Glutamatergic neuron (in vitro differentiated cells): ENCODE data around the gene ASB4. TPM values are rescaled to one million over a fixed set of nuclear protein-coding genes. Genes with fewer than 3 reads are reported as not detected.
"Not testable (repeated sequence)": the region's sequence is repeated elsewhere in the genome, so short reads cannot be mapped to it uniquely, and the experiment has no call there.

Source experiments
- DNase-seq: peaks from one replicate; pipeline ENCODE4 v3.0.0; 2022
- H3K27ac Mint-ChIP-seq: one replicate; pipeline ENCODE4 v1.8.0; 2020; ENCODE audit warnings: mild to moderate bottlenecking, mixed read lengths, inconsistent platforms; ENCODE audit not compliant: unreplicated experiment
- H3K27me3 Mint-ChIP-seq: one replicate; pipeline ENCODE4 v1.8.0; 2020; ENCODE audit warnings: mild to moderate bottlenecking, moderate library complexity, mixed read lengths, inconsistent platforms; ENCODE audit not compliant: unreplicated experiment
- H3K36me3 Mint-ChIP-seq: one replicate; pipeline ENCODE4 v1.8.0; 2020; ENCODE audit warnings: mild to moderate bottlenecking, mixed read lengths, inconsistent platforms; ENCODE audit not compliant: unreplicated experiment
- H3K4me1 Mint-ChIP-seq: one replicate; pipeline ENCODE4 v1.8.0; 2020; ENCODE audit warnings: mild to moderate bottlenecking, low read depth, mixed read lengths, inconsistent platforms; ENCODE audit not compliant: unreplicated experiment
- H3K4me3 Mint-ChIP-seq: one replicate; pipeline ENCODE4 v1.8.0; 2020; ENCODE audit warnings: mild to moderate bottlenecking, mixed read lengths, inconsistent platforms; ENCODE audit not compliant: unreplicated experiment
- H3K9me3 Mint-ChIP-seq: one replicate; pipeline ENCODE4 v1.8.0; 2020; ENCODE audit warnings: mild to moderate bottlenecking, moderate library complexity, mixed read lengths, inconsistent platforms; ENCODE audit not compliant: unreplicated experiment
- CTCF ChIP-seq: fragments of 200-600 bp; sonication (generic); IDR thresholded peaks from one replicate; pipeline ENCODE4 v1.5.0; 2021; ENCODE audit not compliant: partially characterized antibody, unreplicated experiment
- total RNA-seq: library from RNA; stranded (reverse); fragmentation: NEBNext Ultra II Directional; extraction: Animal tissue kit (Norgen Biotek cat#: 25700); gene quantifications from one replicate; pipeline ENCODE4 v1.2.1, GENCODE V29; 2021; ENCODE audit not compliant: unreplicated experiment

Gene ASB4
- total RNA-seq, 1 donor from 2014 or later: not detected

GRCh38 chr7:95546647-95547046 is 60.9 kb downstream of the ASB4 start:
- H3K27me3 Mint-ChIP-seq: no peaks in the 10 kb centered on the region
- no peaks in the 10 kb centered on the region for H3K36me3 Mint-ChIP-seq
- no peak for TF ChIP-seq CTCF
- DNase-seq: no peak
- peaks cover 8% of the 10 kb centered on the region for H3K4me1 Mint-ChIP-seq
- H3K27ac Mint-ChIP-seq: no peak overlapping the region
- no peak overlapping the region for H3K4me3 Mint-ChIP-seq
- H3K9me3 Mint-ChIP-seq: no peaks in the 10 kb centered on the region

- H3K36me3 Mint-ChIP-seq: no peaks in the 10 kb centered on the region
- peaks cover 8% of the 10 kb centered on the region for H3K4me1 Mint-ChIP-seq
- H3K27ac Mint-ChIP-seq: no peak overlapping the region
- H3K27me3 Mint-ChIP-seq: no peaks in the 10 kb centered on the region
- no peak overlapping the region for H3K4me3 Mint-ChIP-seq
- DNase-seq: no peak
- no peaks in the 10 kb centered on the region for H3K9me3 Mint-ChIP-seq
- TF ChIP-seq CTCF: no peak
Measured at GRCh38 chr7:95547361-95548348, 61.9 kb downstream of the ASB4 start.

GRCh38 chr7:95549818-95550529 is 64.2 kb downstream of the ASB4 start:
- no peak overlapping the region for H3K4me3 Mint-ChIP-seq
- no peak overlapping the region for H3K27ac Mint-ChIP-seq
- H3K27me3 Mint-ChIP-seq: no peaks in the 10 kb centered on the region
- DNase-seq: no peak
- no peaks in the 10 kb centered on the region for H3K9me3 Mint-ChIP-seq
- TF ChIP-seq CTCF: no peak
- no peaks in the 10 kb centered on the region for H3K4me1 Mint-ChIP-seq
- no peaks in the 10 kb centered on the region for H3K36me3 Mint-ChIP-seq

GRCh38 chr7:95550546-95550945 is 64.8 kb downstream of the ASB4 start:
- no peaks in the 10 kb centered on the region for H3K4me1 Mint-ChIP-seq
- H3K27ac Mint-ChIP-seq: no peak overlapping the region
- no peaks in the 10 kb centered on the region for H3K9me3 Mint-ChIP-seq
- DNase-seq: no peak
- no peaks in the 10 kb centered on the region for H3K36me3 Mint-ChIP-seq
- H3K27me3 Mint-ChIP-seq: no peaks in the 10 kb centered on the region
- no peak overlapping the region for H3K4me3 Mint-ChIP-seq
- no peak for TF ChIP-seq CTCF

GRCh38 chr7:95552010-95552926 is 66.5 kb downstream of the ASB4 start:
- not testable (repeated sequence) for H3K4me1 Mint-ChIP-seq, H3K36me3 Mint-ChIP-seq, H3K27ac Mint-ChIP-seq, DNase-seq, H3K4me3 Mint-ChIP-seq, H3K27me3 Mint-ChIP-seq, H3K9me3 Mint-ChIP-seq
